Measurements from ENCODE around the gene HELZ2. TPM values are rescaled to one million over a fixed set of nuclear protein-coding genes. Genes with fewer than 3 reads are reported as not detected.

The HELZ2 gene
- total and polyA plus RNA-seq, 2 experiments from 2014 or later, result 5.2 to 48.9 TPM

DNA sequence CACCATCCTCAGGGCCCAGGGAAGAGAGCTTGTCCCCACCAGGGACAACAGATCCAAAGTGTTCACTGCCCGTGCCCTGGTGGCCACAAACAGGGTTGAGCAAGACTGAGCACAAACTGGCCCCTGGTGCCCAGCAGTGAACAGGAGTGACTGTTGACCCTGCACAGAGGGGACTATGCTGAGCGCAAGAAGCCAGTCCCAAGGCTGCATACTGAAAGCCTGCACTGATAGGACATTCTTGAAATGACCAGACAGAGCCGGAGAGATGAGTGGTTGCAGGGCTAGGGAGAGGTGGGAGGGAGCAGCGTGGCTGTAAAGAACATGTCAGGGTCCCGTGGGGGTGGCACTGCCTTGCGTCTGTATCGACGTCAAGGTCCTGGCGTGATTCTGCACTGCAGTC, 23.0 kb downstream of the HELZ2 start:
- H3K36me3 Mint-ChIP-seq (ENCODE audit: low read depth), result no peaks in the 10 kb centered on the region
- ATAC-seq (no peak), DNase-seq (ENCODE audit: low spot score) (no peak)
- no peak overlapping the region for H3K4me3 Mint-ChIP-seq
- no peak overlapping the region for H3K4me3 ChIP-seq
- H3K9me3 Mint-ChIP-seq, result no peaks in the 10 kb centered on the region
- H3K27ac ChIP-seq (ENCODE audit: low read depth), result no peak overlapping the region
- no peaks in the 10 kb centered on the region for H4K20me1 ChIP-seq (replicated peaks; ENCODE audit: insufficient read depth)
- H3K36me3 ChIP-seq (ENCODE audit: insufficient read depth), result no peaks in the 10 kb centered on the region
- H3K4me2 ChIP-seq, result no peak overlapping the region
- H3F3A ChIP-seq (replicated peaks; ENCODE audit: low read depth), result peaks cover 11% of the 10 kb centered on the region; the same call in 1 of the 2 replicates
- no peak overlapping the region for H2AFZ ChIP-seq
- peaks cover 12% of the 10 kb centered on the region; the same call in 1 of the 2 replicates for H3K4me1 ChIP-seq (ENCODE audit: insufficient read depth)
- H3K9me2 ChIP-seq (ENCODE audit: insufficient read depth), result no peaks in the 10 kb centered on the region
- H3K4me1 Mint-ChIP-seq, result peaks cover 22% of the 10 kb centered on the region
- TF ChIP-seq EZH2phosphoT487 (IDR thresholded peaks at IDR 0.05; ENCODE audit: unreplicated experiment) (no peak), STAT1 (IDR thresholded peaks at IDR 0.05; ENCODE audit: unreplicated experiment) (no peak), ZNF114 (CRISPR knock-in tag; IDR thresholded peaks at IDR 0.05) (no peak), CREB1 (CRISPR knock-in tag; IDR thresholded peaks at IDR 0.05; ENCODE audit: low read depth) (no peak), POLR2AphosphoS5 (IDR thresholded peaks at IDR 0.05; ENCODE audit: low read depth) (no peak), EZH2 (IDR thresholded peaks at IDR 0.05; ENCODE audit: low read depth, unreplicated experiment) (no peak), ZNF331 (CRISPR knock-in tag; IDR thresholded peaks at IDR 0.05; ENCODE audit: low read depth) (no peak), NANOG (IDR thresholded peaks at IDR 0.05; ENCODE audit: borderline replicate concordance) (no peak), JUNB (IDR thresholded peaks at IDR 0.05; ENCODE audit: unreplicated experiment) (no peak)
- TF ChIP-seq, protein P1, sequence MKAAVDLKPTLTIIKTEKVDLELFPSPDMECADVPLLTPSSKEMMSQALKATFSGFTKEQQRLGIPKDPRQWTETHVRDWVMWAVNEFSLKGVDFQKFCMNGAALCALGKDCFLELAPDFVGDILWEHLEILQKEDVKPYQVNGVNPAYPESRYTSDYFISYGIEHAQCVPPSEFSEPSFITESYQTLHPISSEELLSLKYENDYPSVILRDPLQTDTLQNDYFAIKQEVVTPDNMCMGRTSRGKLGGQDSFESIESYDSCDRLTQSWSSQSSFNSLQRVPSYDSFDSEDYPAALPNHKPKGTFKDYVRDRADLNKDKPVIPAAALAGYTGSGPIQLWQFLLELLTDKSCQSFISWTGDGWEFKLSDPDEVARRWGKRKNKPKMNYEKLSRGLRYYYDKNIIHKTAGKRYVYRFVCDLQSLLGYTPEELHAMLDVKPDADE (IDR thresholded peaks at IDR 0.05), result no peak
- TF ChIP-seq, protein P2, sequence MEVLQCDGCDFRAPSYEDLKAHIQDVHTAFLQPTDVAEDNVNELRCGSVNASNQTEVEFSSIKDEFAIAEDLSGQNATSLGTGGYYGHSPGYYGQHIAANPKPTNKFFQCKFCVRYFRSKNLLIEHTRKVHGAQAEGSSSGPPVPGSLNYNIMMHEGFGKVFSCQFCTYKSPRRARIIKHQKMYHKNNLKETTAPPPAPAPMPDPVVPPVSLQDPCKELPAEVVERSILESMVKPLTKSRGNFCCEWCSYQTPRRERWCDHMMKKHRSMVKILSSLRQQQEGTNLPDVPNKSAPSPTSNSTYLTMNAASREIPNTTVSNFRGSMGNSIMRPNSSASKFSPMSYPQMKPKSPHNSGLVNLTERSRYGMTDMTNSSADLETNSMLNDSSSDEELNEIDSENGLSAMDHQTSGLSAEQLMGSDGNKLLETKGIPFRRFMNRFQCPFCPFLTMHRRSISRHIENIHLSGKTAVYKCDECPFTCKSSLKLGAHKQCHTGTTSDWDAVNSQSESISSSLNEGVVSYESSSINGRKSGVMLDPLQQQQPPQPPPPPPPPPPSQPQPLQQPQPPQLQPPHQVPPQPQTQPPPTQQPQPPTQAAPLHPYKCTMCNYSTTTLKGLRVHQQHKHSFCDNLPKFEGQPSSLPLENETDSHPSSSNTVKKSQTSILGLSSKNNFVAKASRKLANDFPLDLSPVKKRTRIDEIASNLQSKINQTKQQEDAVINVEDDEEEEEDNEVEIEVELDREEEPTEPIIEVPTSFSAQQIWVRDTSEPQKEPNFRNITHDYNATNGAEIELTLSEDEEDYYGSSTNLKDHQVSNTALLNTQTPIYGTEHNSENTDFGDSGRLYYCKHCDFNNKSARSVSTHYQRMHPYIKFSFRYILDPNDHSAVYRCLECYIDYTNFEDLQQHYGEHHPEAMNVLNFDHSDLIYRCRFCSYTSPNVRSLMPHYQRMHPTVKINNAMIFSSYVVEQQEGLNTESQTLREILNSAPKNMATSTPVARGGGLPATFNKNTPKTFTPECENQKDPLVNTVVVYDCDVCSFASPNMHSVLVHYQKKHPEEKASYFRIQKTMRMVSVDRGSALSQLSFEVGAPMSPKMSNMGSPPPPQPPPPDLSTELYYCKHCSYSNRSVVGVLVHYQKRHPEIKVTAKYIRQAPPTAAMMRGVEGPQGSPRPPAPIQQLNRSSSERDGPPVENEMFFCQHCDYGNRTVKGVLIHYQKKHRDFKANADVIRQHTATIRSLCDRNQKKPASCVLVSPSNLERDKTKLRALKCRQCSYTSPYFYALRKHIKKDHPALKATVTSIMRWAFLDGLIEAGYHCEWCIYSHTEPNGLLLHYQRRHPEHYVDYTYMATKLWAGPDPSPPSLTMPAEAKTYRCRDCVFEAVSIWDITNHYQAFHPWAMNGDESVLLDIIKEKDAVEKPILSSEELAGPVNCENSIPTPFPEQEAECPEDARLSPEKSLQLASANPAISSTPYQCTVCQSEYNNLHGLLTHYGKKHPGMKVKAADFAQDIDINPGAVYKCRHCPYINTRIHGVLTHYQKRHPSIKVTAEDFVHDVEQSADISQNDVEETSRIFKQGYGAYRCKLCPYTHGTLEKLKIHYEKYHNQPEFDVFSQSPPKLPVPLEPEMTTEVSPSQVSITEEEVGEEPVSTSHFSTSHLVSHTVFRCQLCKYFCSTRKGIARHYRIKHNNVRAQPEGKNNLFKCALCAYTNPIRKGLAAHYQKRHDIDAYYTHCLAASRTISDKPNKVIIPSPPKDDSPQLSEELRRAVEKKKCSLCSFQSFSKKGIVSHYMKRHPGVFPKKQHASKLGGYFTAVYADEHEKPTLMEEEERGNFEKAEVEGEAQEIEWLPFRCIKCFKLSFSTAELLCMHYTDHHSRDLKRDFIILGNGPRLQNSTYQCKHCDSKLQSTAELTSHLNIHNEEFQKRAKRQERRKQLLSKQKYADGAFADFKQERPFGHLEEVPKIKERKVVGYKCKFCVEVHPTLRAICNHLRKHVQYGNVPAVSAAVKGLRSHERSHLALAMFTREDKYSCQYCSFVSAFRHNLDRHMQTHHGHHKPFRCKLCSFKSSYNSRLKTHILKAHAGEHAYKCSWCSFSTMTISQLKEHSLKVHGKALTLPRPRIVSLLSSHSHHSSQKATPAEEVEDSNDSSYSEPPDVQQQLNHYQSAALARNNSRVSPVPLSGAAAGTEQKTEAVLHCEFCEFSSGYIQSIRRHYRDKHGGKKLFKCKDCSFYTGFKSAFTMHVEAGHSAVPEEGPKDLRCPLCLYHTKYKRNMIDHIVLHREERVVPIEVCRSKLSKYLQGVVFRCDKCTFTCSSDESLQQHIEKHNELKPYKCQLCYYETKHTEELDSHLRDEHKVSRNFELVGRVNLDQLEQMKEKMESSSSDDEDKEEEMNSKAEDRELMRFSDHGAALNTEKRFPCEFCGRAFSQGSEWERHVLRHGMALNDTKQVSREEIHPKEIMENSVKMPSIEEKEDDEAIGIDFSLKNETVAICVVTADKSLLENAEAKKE (CRISPR knock-in tag; IDR thresholded peaks at IDR 0.05), result no peak
- TF ChIP-seq, protein P3, sequence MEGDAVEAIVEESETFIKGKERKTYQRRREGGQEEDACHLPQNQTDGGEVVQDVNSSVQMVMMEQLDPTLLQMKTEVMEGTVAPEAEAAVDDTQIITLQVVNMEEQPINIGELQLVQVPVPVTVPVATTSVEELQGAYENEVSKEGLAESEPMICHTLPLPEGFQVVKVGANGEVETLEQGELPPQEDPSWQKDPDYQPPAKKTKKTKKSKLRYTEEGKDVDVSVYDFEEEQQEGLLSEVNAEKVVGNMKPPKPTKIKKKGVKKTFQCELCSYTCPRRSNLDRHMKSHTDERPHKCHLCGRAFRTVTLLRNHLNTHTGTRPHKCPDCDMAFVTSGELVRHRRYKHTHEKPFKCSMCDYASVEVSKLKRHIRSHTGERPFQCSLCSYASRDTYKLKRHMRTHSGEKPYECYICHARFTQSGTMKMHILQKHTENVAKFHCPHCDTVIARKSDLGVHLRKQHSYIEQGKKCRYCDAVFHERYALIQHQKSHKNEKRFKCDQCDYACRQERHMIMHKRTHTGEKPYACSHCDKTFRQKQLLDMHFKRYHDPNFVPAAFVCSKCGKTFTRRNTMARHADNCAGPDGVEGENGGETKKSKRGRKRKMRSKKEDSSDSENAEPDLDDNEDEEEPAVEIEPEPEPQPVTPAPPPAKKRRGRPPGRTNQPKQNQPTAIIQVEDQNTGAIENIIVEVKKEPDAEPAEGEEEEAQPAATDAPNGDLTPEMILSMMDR (conservative IDR thresholded peaks at IDR 0.05; ENCODE audit: low read depth in 2 of 2), result no peak
- TF ChIP-seq, protein P4, sequence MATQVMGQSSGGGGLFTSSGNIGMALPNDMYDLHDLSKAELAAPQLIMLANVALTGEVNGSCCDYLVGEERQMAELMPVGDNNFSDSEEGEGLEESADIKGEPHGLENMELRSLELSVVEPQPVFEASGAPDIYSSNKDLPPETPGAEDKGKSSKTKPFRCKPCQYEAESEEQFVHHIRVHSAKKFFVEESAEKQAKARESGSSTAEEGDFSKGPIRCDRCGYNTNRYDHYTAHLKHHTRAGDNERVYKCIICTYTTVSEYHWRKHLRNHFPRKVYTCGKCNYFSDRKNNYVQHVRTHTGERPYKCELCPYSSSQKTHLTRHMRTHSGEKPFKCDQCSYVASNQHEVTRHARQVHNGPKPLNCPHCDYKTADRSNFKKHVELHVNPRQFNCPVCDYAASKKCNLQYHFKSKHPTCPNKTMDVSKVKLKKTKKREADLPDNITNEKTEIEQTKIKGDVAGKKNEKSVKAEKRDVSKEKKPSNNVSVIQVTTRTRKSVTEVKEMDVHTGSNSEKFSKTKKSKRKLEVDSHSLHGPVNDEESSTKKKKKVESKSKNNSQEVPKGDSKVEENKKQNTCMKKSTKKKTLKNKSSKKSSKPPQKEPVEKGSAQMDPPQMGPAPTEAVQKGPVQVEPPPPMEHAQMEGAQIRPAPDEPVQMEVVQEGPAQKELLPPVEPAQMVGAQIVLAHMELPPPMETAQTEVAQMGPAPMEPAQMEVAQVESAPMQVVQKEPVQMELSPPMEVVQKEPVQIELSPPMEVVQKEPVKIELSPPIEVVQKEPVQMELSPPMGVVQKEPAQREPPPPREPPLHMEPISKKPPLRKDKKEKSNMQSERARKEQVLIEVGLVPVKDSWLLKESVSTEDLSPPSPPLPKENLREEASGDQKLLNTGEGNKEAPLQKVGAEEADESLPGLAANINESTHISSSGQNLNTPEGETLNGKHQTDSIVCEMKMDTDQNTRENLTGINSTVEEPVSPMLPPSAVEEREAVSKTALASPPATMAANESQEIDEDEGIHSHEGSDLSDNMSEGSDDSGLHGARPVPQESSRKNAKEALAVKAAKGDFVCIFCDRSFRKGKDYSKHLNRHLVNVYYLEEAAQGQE (IDR thresholded peaks at IDR 0.05; ENCODE audit: unreplicated experiment), result no peak
- no peaks in the 10 kb centered on the region for H3K79me2 ChIP-seq (replicated peaks; ENCODE audit: insufficient read depth)
- H3K27me3 Mint-ChIP-seq (ENCODE audit: insufficient read depth, low read depth, poor library complexity), result peaks cover 17% of the 10 kb centered on the region
- peak overlapping the region; percentile 78 for H3K27ac Mint-ChIP-seq
- no peaks in the 10 kb centered on the region for H3K27me3 ChIP-seq (ENCODE audit: insufficient read depth)
